Left ventricle myocardium inferior (tissue), 1 donor: ENCODE measurements around the gene SHH. TPM values are rescaled to one million over a fixed set of nuclear protein-coding genes. Genes with fewer than 3 reads are reported as not detected.

Experiments used
- DNase-seq: peaks from one replicate; pipeline ENCODE4 v3.0.0-alpha.2; 2020
- H3K27ac ChIP-seq: fragments of 200-600 bp; replicated peaks from 2 replicates; pipeline ENCODE4 v1.8.0; 2021
- H3K27me3 ChIP-seq: fragments of 200-600 bp; 2 replicates; pipeline ENCODE4 v1.8.0; 2021; ENCODE audit warnings: low read depth
- H3K36me3 ChIP-seq: fragments of 200-600 bp; 2 replicates; pipeline ENCODE4 v1.8.0; 2021
- H3K4me1 ChIP-seq: fragments of 200-600 bp; 2 replicates; pipeline ENCODE4 v1.8.0; 2021
- H3K4me3 ChIP-seq: fragments of 200-600 bp; 2 replicates; pipeline ENCODE4 v1.8.0; 2021; ENCODE audit warnings: mild to moderate bottlenecking, moderate library complexity
- H3K9me3 ChIP-seq: fragments of 200-600 bp; replicated peaks from 2 replicates; pipeline ENCODE4 v1.8.0; 2021
- intact Hi-C: fragments of 100-400 bp; cut with micrococcal nuclease; formaldehyde crosslinking; loops from one replicate; pipeline ENCODE4 v1.11.0; 2022
- total RNA-seq: library from RNA; stranded (reverse); fragmentation: NEBNext Ultra II Directional; extraction: Animal tissue kit (Norgen Biotek cat#: 25700); gene quantifications from one replicate; pipeline ENCODE4 v1.2.1, GENCODE V29; 2021
- TF ChIP-seq, protein P1 (sequence below): fragments of 200-600 bp; IDR thresholded peaks from 2 replicates; pipeline ENCODE4 v1.8.0; 2021; ENCODE audit warnings: antibody characterized with exemption, mild to moderate bottlenecking, borderline replicate concordance
- donor health status: DM: no; HTN: yes; CAD: no; lungs with severe emphysema.

The SHH gene
- total RNA-seq, 1 donor from 2014 or later: not detected

DNA sequence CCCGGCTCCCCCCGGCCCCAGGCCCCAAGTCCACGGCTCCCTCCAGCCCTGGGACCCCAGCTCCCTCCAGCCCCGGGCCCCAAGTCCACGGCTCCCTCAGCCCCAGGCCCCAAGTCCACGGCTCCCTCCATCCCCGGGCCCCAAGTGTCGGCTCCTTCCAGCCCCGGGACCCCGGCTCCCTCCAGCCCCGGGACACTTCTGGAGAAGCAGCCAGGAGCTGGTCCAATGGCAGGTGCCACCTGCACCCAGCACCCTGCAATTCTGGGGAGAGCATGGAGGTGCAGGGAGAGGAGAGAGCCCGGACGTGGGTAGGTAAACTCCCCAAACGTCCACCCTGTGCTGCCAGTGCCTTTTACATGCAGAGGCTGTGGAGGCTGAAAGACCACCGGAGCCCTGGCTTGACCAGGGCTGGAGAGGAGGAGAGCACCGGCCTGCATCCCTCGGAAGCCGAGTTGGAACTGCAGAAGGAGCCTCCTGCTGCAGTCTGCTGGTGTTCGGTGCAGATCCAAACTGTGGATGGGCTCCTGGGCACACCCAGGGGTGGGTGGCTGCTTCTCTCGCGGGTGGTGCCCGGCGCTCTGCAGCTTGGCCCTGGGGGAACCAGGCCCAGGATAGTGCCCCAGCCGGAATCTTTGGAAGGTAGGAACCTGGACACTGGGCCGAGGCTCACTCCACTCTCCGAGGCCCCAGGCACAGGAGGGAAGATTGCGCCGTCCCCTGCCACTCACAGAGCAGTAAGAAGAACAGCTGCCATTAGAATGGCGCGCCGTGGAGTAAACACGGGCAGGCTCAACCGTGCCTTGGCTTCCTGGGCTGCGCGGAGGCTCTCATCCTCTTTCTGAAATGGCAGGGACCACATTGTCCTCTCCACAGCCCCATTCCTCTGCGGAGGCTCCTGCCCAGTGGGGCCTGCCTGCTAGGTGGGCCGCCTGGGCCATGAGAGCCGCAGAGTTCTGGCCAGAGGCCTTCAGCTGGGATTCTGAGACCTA is 14.7 kb downstream of the SHH start:
- H3K27ac ChIP-seq: no peak overlapping the region
- no peaks in the 10 kb centered on the region for H3K36me3 ChIP-seq
- TF ChIP-seq, protein P1, sequence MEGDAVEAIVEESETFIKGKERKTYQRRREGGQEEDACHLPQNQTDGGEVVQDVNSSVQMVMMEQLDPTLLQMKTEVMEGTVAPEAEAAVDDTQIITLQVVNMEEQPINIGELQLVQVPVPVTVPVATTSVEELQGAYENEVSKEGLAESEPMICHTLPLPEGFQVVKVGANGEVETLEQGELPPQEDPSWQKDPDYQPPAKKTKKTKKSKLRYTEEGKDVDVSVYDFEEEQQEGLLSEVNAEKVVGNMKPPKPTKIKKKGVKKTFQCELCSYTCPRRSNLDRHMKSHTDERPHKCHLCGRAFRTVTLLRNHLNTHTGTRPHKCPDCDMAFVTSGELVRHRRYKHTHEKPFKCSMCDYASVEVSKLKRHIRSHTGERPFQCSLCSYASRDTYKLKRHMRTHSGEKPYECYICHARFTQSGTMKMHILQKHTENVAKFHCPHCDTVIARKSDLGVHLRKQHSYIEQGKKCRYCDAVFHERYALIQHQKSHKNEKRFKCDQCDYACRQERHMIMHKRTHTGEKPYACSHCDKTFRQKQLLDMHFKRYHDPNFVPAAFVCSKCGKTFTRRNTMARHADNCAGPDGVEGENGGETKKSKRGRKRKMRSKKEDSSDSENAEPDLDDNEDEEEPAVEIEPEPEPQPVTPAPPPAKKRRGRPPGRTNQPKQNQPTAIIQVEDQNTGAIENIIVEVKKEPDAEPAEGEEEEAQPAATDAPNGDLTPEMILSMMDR: peak; percentile 35
- no peaks in the 10 kb centered on the region for H3K9me3 ChIP-seq
- intact Hi-C loops: no loop called here
- DNase-seq: no peak
- no peak overlapping the region for H3K4me3 ChIP-seq
- peaks cover 12% of the 10 kb centered on the region for H3K4me1 ChIP-seq
- H3K27me3 ChIP-seq: peaks cover 83% of the 10 kb centered on the region

DNA sequence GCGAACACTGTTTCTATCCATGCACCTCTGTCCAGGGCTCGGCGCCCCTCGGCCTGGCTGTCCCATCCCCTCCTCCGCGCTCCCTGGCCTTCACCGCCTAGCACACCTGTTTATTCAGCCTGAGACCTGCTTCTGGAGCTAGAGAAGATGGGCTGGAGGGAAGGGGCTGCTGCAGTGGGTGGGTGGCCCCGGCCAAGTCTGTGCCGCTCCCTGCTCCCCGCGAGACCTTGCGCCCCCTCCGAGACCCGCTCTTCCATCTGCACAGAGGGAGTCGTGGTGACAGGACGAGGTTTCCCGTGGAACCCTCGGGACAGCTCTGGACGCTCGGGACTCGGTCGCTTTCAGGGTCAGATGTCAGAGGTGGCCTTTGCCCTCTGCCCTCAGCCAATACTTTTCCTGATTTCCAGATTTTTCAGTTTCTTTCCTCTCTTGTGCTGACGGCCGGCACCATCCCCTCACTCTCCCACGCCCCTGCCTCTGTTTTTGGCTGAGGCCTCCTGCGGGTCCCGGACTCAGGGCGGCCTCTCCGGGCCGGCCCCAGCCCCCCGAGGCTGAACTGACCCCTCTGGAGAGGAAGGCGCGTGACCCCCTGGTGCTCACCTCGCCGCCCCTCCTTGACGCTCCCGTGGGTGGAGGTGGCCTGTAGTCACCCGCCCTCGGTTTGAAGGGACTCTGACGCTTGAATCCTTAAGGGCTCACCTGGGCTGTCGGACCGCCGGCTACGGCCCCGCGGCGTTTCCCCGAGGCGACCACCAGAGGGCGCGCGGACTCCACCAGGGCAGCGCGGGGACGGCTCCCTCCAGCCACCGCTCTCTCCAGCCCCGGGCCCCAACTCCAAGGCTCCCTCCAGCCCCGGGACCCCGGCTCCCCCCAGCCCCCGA is 15.6 kb downstream of the SHH start:
- intact Hi-C loops: no loop called here
- peak; percentile 57 for DNase-seq
- Histone ChIP-seq H3K27ac (no peak overlapping the region), H3K4me1 (peaks cover 12% of the 10 kb centered on the region), H3K9me3 (no peaks in the 10 kb centered on the region), H3K27me3 (peaks cover 74% of the 10 kb centered on the region), H3K4me3 (no peak overlapping the region), H3K36me3 (no peaks in the 10 kb centered on the region)
- TF ChIP-seq, protein P1: peak; percentile 91

DNA sequence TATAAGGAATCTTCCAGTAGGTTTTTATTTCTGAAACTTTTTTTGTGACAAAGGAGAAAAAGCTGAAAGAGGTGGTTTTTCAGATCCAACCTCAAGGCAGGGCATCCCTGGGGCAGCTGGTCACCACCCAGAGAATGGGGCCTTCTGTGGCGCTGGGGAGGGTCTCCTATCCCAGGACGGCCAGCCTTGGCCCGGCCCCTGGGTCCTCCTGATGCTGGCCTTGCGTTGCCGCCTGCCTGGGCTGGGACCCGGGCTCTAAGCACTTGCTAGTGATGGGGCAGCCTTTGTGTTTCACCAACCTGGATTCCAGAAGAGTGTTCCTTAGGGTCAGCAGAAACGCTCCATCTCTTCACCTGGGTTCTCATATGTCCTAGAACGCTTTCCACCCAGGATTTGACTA is 16.3 kb downstream of the SHH start:
- H3K27me3 ChIP-seq: peaks cover 67% of the 10 kb centered on the region
- intact Hi-C loops: no loop called here
- TF ChIP-seq, protein P1: no peak
- H3K9me3 ChIP-seq: no peaks in the 10 kb centered on the region
- DNase-seq: no peak
- H3K27ac ChIP-seq: no peak overlapping the region
- H3K36me3 ChIP-seq: no peaks in the 10 kb centered on the region
- H3K4me3 ChIP-seq: no peak overlapping the region
- peaks cover 12% of the 10 kb centered on the region for H3K4me1 ChIP-seq

DNA sequence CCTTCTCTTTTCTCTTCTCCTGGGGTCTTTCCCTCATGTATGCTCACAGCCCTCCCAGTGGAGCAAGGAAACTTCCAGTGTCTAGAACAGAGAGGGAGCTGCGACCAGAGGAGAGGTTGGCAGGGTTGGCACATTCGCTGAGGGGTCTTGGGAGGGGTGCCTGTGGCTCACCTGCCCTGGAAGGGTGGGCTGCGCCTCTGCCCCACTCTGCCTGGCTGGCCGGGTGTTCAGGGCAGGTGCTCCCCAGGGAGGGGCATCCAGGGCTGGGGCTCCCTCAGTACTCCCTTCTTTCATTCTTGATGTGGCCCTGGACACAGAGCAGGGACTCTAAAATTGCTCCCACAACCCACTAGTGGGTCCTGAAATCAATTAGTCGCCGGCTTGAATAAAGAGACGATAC is 16.9 kb downstream of the SHH start:
- H3K27ac ChIP-seq: no peak overlapping the region
- intact Hi-C loops: no loop called here
- no peaks in the 10 kb centered on the region for H3K9me3 ChIP-seq
- no peak for DNase-seq
- H3K27me3 ChIP-seq: peaks cover 62% of the 10 kb centered on the region
- no peaks in the 10 kb centered on the region for H3K36me3 ChIP-seq
- H3K4me3 ChIP-seq: no peak overlapping the region
- TF ChIP-seq, protein P1: no peak
- H3K4me1 ChIP-seq: peaks cover 12% of the 10 kb centered on the region

DNA sequence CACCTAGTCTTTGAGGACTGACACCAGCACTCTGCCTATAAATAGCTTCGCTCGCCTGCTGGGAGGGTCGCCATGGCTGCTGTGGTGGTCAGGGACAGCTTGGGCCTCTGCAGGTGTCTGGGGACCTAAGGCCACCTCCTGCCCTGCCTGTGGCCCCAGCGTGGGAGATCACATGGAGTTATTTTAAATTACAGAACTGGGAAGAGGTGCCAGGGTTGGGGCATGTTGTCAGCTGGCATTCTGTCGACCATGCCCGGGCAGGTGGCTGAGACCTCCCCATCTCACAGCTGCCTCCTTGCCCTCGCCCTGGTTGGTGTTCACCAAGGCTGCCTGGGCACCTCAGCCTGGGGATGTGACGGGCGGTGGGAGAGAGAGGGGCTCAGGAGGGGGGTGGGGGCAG is 18.1 kb downstream of the SHH start:
- H3K27ac ChIP-seq: no peak overlapping the region
- intact Hi-C loops: no loop called here
- DNase-seq: no peak

More for the DNA sequence above, 18.1 kb downstream of the SHH start:
- H3K4me1 ChIP-seq: peaks cover 8% of the 10 kb centered on the region
- H3K36me3 ChIP-seq: no peaks in the 10 kb centered on the region
- H3K4me3 ChIP-seq: no peak overlapping the region
- H3K9me3 ChIP-seq: no peaks in the 10 kb centered on the region
- peaks cover 55% of the 10 kb centered on the region for H3K27me3 ChIP-seq
- TF ChIP-seq, protein P1: no peak
